Lower leg skin (tissue), 4 donors: ENCODE data around the gene TMPRSS5. TPM values are rescaled to one million over a fixed set of nuclear protein-coding genes. Genes with fewer than 3 reads are reported as not detected.

Experiments used
- DNase-seq, 2 donors: peaks; one replicate each; pipeline ENCODE4 v3.0.0-alpha.2; 2019; ENCODE audit warnings: low spot score in 2 of 2
- H3K4me3 ChIP-seq: fragments of 200-600 bp; sonication (generic); 2 replicates; pipeline ENCODE4 v1.5.1; 2017; ENCODE audit warnings: mild to moderate bottlenecking, low read depth; ENCODE audit not compliant: poor library complexity, severe bottlenecking
- POLR2A ChIP-seq, 2 donors: fragments of 450-650 bp; IDR thresholded peaks; one replicate each; pipeline ENCODE4 v1.6.1; 2016 to 2017; ENCODE audit warnings: antibody characterized with exemption in 2 of 2, mild to moderate bottlenecking in 1 of 2, moderate library complexity in 1 of 2
- WGBS, 2 donors: methylation state at CpG; one replicate each; pipeline ENCODE4 v1.1.5; 2018; 5-methylcytosine and 5-hydroxymethylcytosine counted together
- intact Hi-C: fragments of 100-400 bp; cut with DNase I; formaldehyde crosslinking; loops from one replicate; pipeline ENCODE4 v1.15.0; 2023; ENCODE audit warnings: low total_unique reads
- total RNA-seq, 4 donors: library from RNA; depleted of rRNA; stranded (reverse); fragments of >200 nt; gene quantifications; one replicate each; pipeline ENCODE4 v1.1.0, GENCODE V29; 2016
- TF ChIP-seq, protein P1 (sequence below), 3 donors: fragments of 450-650 bp; IDR thresholded peaks; one replicate each; pipeline ENCODE4 v1.5.1; 2016; ENCODE audit warnings: antibody characterized with exemption in 3 of 3, mild to moderate bottlenecking in 3 of 3, moderate library complexity in 2 of 3

TMPRSS5 gene
- total RNA-seq: 1 to 10 TPM; 1.1 to 4.2 (median 3.0) TPM

DNA sequence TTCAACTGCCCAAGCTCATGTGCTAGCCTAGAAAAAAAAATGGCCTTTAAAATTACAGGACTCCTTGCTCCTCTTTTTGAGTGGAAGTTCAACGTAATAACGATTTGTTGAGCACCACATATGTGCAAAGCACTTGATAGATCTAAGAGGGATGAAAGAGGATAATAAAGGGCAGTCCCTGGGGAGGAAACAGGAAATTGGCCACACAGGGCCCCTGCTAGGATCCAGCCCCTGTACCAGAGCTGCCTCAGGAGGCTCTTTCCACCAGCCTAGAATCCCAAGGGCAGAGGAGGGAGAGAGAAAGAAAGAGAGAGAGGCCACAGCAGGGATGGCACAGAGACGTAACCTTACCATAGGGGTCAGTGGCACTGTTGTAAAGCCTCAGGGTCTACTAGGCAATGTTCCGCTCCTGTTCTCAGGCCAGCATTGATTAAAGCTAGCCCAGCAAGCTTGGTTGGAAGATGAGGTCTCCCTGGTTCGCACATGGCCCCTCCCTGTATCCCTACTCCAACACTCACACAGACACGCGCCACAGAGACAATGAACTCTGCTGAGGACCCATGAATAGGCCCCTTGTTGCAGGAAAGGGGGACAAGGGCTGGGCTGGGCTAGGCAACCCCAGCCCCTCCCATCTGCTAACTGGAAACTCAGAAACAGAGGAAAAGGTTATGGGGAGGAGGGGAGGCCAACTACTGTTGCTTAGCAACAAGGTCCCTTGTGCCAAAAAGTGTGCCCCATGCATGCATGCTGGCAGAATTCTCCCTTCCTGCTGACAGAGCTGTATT is at the start of gene TMPRSS5:
Gene TMPRSS5, minus strand, starts transcription at position 438 of the 785 bp plus-strand sequence. Its CDS starts 84 bp downstream, at position 354.
- intact Hi-C loops: no loop called here
- 73 to 75% methylated on average over 7 of the region's 7 CpGs for WGBS, 2 donors

DNA sequence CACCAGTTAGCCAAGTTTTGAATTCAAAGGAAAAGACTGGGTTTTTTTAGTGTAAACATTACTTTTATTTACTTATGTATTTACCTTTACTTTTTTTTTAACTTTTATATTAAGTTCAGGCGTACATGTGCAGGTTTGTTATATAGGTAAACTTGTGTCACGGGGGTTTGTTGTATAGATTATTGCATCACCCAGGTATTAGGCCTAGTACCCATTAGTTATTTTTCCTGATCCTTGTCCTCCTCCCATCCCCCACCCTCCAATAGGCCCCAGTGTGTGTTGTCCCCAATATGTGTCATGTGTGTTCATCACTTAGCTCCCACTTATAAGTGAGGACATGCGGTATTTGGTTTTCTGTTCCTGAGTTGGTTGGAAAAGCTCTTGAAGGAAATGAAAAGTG is 46.8 kb upstream of the TMPRSS5 start:
- H3K4me3 ChIP-seq: no peak overlapping the region
- no peak for TF ChIP-seq POLR2A (IDR thresholded peaks at IDR 0.05)
- TF ChIP-seq, protein P1, sequence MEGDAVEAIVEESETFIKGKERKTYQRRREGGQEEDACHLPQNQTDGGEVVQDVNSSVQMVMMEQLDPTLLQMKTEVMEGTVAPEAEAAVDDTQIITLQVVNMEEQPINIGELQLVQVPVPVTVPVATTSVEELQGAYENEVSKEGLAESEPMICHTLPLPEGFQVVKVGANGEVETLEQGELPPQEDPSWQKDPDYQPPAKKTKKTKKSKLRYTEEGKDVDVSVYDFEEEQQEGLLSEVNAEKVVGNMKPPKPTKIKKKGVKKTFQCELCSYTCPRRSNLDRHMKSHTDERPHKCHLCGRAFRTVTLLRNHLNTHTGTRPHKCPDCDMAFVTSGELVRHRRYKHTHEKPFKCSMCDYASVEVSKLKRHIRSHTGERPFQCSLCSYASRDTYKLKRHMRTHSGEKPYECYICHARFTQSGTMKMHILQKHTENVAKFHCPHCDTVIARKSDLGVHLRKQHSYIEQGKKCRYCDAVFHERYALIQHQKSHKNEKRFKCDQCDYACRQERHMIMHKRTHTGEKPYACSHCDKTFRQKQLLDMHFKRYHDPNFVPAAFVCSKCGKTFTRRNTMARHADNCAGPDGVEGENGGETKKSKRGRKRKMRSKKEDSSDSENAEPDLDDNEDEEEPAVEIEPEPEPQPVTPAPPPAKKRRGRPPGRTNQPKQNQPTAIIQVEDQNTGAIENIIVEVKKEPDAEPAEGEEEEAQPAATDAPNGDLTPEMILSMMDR (IDR thresholded peaks at IDR 0.05): no peak
- 95 to 98% methylated on average over 3 of the region's 3 CpGs for WGBS, 2 donors
- intact Hi-C loops: no loop called here
- DNase-seq: no peak

More for the DNA sequence above, at the start of gene TMPRSS5:
- H3K4me3 ChIP-seq: no peak within 1 kb of the TSS
- TF ChIP-seq POLR2A (IDR thresholded peaks at IDR 0.05): no peak
- TF ChIP-seq, protein P1 (IDR thresholded peaks at IDR 0.05): no peak
- peak in 1 of 2 donors; percentile 66 for DNase-seq

DNA sequence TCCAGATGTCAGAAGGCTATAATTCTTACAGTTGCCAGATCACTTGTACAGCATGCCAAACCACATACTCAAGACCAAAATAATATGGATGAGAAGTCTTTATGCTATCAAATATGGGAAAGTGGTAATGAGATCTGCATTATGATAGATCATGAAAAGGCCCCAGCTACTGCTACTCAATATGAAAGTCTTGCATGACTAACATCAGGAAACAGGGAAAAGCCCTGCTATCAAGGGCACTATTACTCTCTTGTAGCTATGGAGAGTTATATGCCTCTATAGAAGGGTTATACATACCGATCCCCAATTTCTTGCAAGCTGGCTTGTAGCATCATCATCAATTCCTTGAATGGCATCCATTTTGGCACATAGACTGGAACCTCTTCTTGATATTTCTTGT is 30.2 kb upstream of the TMPRSS5 start:
- no peak overlapping the region for H3K4me3 ChIP-seq
- intact Hi-C loops: no loop called here
- DNase-seq: no peak
- WGBS, 2 donors: 93% methylated on average over 1 of the region's 1 CpG
- no peak for TF ChIP-seq POLR2A (IDR thresholded peaks at IDR 0.05)
- TF ChIP-seq, protein P1 (IDR thresholded peaks at IDR 0.05): no peak

DNA sequence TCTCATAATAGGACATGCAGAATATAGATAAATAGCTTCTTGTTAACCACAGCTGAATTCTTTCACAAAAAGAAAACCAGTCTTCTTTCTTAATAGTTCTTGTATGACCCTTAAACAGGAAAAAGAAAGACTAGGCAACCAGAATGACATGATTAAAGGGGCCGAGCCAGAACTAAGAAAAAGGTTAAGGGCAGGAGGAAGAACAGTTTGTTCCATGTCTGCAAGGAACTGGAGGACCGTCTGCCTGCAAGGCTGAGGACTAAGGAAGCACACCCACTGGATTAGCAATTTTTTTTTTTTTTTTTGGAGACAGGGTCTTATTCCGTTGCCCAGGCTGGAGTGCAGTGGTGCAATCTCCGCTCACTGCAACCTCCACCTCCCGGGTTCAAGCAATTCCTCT is 26.0 kb upstream of the TMPRSS5 start:
- DNase-seq: no peak
- 91 to 92% methylated on average over 5 of the region's 5 CpGs for WGBS, 2 donors
- no peak overlapping the region for H3K4me3 ChIP-seq
- no peak for TF ChIP-seq POLR2A (IDR thresholded peaks at IDR 0.05)
- TF ChIP-seq, protein P1 (IDR thresholded peaks at IDR 0.05): no peak
- intact Hi-C loops: no loop called here

DNA sequence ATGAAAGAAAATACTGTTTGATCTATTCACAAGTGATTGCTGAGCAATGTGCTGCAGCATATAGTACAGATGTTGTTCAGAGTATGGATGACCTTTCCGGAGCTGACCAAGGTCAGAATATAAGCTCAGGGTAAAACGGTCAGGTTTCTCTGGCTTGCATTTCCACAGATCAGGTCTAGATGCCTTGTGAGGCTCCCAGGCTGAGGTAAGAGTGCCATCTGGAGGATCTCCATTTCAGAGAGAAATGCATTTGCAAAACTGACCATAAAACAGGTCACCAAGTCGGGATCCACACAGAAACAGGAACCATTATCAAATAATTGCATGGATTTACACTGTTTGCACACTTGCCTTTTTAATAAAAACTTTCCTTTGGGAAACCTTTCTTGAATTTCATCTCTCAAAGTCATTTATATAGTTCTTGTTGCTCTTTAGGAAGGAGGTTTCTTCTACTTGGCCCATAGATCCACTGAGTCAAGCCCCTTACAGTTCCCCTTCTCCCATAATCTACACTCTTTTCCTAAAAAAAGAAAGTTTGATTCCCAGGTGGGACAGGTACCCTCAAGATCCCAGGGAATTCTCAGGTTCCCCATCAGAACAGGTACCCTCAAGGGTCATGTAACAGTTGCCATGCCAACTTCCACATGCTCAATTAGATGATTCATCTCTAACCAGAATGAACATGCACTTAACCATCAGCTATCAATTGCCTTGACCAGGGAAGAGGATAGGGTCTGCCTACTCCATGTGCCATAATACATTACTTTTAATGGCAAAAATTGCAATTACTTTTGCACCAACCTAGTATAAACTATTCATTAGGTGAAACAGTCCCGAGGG is 25.0 kb upstream of the TMPRSS5 start:
- DNase-seq: no peak
- WGBS, 2 donors: 53 to 54% methylated on average over 4 of the region's 4 CpGs
- intact Hi-C loops: no loop called here
- no peak for TF ChIP-seq POLR2A (IDR thresholded peaks at IDR 0.05)
- TF ChIP-seq, protein P1 (IDR thresholded peaks at IDR 0.05): no peak
- no peak overlapping the region for H3K4me3 ChIP-seq
